ENCODE measurements around the gene PGM2L1. TPM values are rescaled to one million over a fixed set of nuclear protein-coding genes. Genes with fewer than 3 reads are reported as not detected.
A peak's percentile ranks its signal among the peaks of the same experiment; 100 is the strongest.

The PGM2L1 gene
- total and polyA plus RNA-seq, 4 experiments from 2014 or later = 4.8 to 11.2 (median 8.1) TPM

GRCh38 chr11:74384641-74385040 is 13.6 kb downstream of the PGM2L1 start:
- H3K36me3 ChIP-seq (ENCODE audit: insufficient read depth, low read length) = no peaks in the 10 kb centered on the region
- H3K4me3 ChIP-seq (ENCODE audit: low read length in 2 of 2) = no peak overlapping the region
- Mint-ChIP-seq H3K27me3 (no peaks in the 10 kb centered on the region), H3K27ac (no peak overlapping the region), H3K4me3 (no peak overlapping the region), H3K9me3 (no peaks in the 10 kb centered on the region), H3K36me3 (peaks cover 2 to 6% of the 10 kb centered on the region in 2 donors), H3K4me1 (peaks cover 8 to 15% (median 12%) of the 10 kb centered on the region in 4 donors)
- peaks cover 6% of the 10 kb centered on the region for H3K4me1 ChIP-seq (ENCODE audit: insufficient read depth, low read length)
- no peak for DNase-seq
- H3K27ac ChIP-seq (ENCODE audit: low read depth, low read length) = no peak overlapping the region
- H3K27me3 ChIP-seq (ENCODE audit: insufficient read depth, low read length) = no peaks in the 10 kb centered on the region
- intact Hi-C loops (cut with micrococcal nuclease) = loop anchor here (5.0 kb wide), 1 partner anchor 127 kb away; no protein-coding TSS in a partner anchor
- CTCF ChIA-PET (ENCODE audit: partially characterized antibody) = interaction anchor here (3.2 kb wide), 1 partner anchor 68 kb away, joined by 14 read pairs; no protein-coding TSS in a partner anchor
- POLR2A ChIA-PET (ENCODE audit: partially characterized antibody) = no interaction called here
- H3K9me3 ChIP-seq (ENCODE audit: control insufficient read depth in 1 of 2, low read length in 2 of 2) = no peaks in the 10 kb centered on the region

DNA sequence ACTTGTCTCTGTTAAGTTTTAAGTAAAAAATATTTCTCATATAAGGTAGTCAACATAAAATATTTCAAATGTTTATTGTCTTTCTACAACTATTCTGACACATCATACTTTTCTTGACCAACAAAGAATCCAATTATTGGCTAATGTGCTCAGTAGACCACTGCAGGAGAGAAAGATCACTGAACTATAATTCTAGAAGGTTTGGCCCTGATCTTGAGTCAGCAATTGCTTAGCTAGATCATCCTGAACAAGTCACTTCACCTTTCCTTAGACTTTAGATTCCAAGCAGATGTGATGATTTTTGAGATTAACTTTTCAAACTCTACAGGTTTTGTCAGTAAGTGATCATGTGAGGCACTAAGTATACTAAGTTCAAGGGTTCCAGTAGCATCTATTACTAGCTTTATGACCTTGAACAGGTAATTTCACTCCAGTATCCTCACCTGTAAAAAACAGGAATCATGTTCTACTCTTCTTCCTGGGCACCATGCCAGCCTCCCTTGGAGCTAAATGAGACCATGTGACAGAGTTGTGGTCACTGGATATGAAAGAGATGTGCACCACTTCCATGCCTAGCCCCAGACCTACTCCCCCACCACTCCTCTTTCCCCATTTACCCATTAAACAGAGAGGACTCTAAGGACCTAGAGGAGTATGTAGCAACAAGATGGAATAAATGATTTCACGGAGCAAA is 17.3 kb downstream of the PGM2L1 start:
- peak overlapping the region in 1 of 7 donors; percentile 24 for H3K27ac Mint-ChIP-seq
- H3K27me3 Mint-ChIP-seq = no peaks in the 10 kb centered on the region
- POLR2A ChIA-PET (ENCODE audit: partially characterized antibody) = interaction anchor here (0.9 kb wide), 1 partner anchor 16 kb away, joined by 3 read pairs; no protein-coding TSS in a partner anchor
- Histone ChIP-seq H3K36me3 (ENCODE audit: insufficient read depth, low read length) (no peaks in the 10 kb centered on the region), H3K4me3 (ENCODE audit: low read length in 2 of 2) (no peak overlapping the region), H3K27ac (ENCODE audit: low read depth, low read length) (no peak overlapping the region), H3K27me3 (ENCODE audit: insufficient read depth, low read length) (no peaks in the 10 kb centered on the region), H3K4me1 (ENCODE audit: insufficient read depth, low read length) (no peaks in the 10 kb centered on the region), H3K9me3 (ENCODE audit: control insufficient read depth in 1 of 2, low read length in 2 of 2) (no peaks in the 10 kb centered on the region)
- H3K36me3 Mint-ChIP-seq = peaks cover 2 to 3% of the 10 kb centered on the region in 2 donors
- peaks cover 0 to 7% (median 5%) of the 10 kb centered on the region in 4 donors for H3K4me1 Mint-ChIP-seq
- intact Hi-C loops (cut with micrococcal nuclease) = no loop called here
- no peak for DNase-seq
- no peaks in the 10 kb centered on the region for H3K9me3 Mint-ChIP-seq
- H3K4me3 Mint-ChIP-seq = no peak overlapping the region
- CTCF ChIA-PET (ENCODE audit: partially characterized antibody) = interaction anchor here (0.5 to 1.6 kb wide), 4 partner anchors 8 to 73 kb away, joined by 3 to 5 read pairs (median 5); no protein-coding TSS in a partner anchor

- H3K9me3 Mint-ChIP-seq = no peaks in the 10 kb centered on the region
- no peak overlapping the region for H3K4me3 Mint-ChIP-seq
- intact Hi-C loops (cut with micrococcal nuclease) = no loop called here
- DNase-seq = no peak
- CTCF ChIA-PET (ENCODE audit: partially characterized antibody) = interaction anchor here (1.0 kb wide), 1 partner anchor 13 kb away, joined by 3 read pairs; no protein-coding TSS in a partner anchor
- H3K4me1 ChIP-seq (ENCODE audit: insufficient read depth, low read length) = no peaks in the 10 kb centered on the region
- no peaks in the 10 kb centered on the region for H3K27me3 ChIP-seq (ENCODE audit: insufficient read depth, low read length)
- no peaks in the 10 kb centered on the region for H3K9me3 ChIP-seq (ENCODE audit: control insufficient read depth in 1 of 2, low read length in 2 of 2)
- no peak overlapping the region for H3K27ac Mint-ChIP-seq
- H3K36me3 Mint-ChIP-seq = peaks cover 8 to 17% of the 10 kb centered on the region in 2 donors
- no peak overlapping the region for H3K27ac ChIP-seq (ENCODE audit: low read depth, low read length)
- no peak overlapping the region for H3K4me3 ChIP-seq (ENCODE audit: low read length in 2 of 2)
- no peaks in the 10 kb centered on the region for H3K27me3 Mint-ChIP-seq
- no peaks in the 10 kb centered on the region for H3K36me3 ChIP-seq (ENCODE audit: insufficient read depth, low read length)
- POLR2A ChIA-PET (ENCODE audit: partially characterized antibody) = no interaction called here
- peaks cover 0 to 7% (median 5%) of the 10 kb centered on the region in 4 donors for H3K4me1 Mint-ChIP-seq
Observed at GRCh38 chr11:74377689-74378088, 20.5 kb downstream of the PGM2L1 start.

DNA sequence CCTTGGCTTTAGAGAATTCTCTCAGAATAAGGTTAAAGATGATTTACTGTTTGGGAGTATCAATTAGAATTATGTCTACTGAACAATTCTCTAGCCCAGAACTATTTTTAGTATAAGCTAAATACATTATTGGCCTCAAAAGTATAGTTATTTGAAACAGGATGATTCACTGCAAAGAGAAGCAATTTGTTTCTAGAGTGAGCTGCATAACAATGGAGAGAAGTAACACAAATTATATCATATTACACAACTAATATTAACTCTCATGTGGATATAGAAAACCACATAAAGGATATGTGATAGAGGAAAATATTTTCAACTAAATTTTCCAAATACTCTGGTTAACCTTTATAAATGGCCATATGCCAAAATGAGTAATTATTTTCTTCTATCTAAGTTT is 24.9 kb downstream of the PGM2L1 start:
- H3K27ac ChIP-seq (ENCODE audit: low read depth, low read length) = no peak overlapping the region
- intact Hi-C loops (cut with micrococcal nuclease) = no loop called here
- H3K27me3 ChIP-seq (ENCODE audit: insufficient read depth, low read length) = no peaks in the 10 kb centered on the region
- ChIA-PET CTCF (ENCODE audit: partially characterized antibody) (interaction anchor here (0.9 kb wide), 1 partner anchor 80 kb away, joined by 3 read pairs; no protein-coding TSS in a partner anchor), POLR2A (ENCODE audit: partially characterized antibody) (no interaction called here)
- Mint-ChIP-seq H3K36me3 (peaks cover 14 to 21% of the 10 kb centered on the region in 2 donors), H3K27me3 (no peaks in the 10 kb centered on the region), H3K4me1 (peaks cover 0 to 2% (median 0%) of the 10 kb centered on the region in 4 donors), H3K4me3 (no peak overlapping the region), H3K9me3 (no peaks in the 10 kb centered on the region), H3K27ac (no peak overlapping the region)
- no peaks in the 10 kb centered on the region for H3K4me1 ChIP-seq (ENCODE audit: insufficient read depth, low read length)
- H3K9me3 ChIP-seq (ENCODE audit: control insufficient read depth in 1 of 2, low read length in 2 of 2) = no peaks in the 10 kb centered on the region
- no peaks in the 10 kb centered on the region for H3K36me3 ChIP-seq (ENCODE audit: insufficient read depth, low read length)
- H3K4me3 ChIP-seq (ENCODE audit: low read length in 2 of 2) = no peak overlapping the region
- no peak for DNase-seq

- no peaks in the 10 kb centered on the region for H3K4me1 ChIP-seq (ENCODE audit: insufficient read depth, low read length)
- Mint-ChIP-seq H3K9me3 (no peaks in the 10 kb centered on the region), H3K27me3 (no peaks in the 10 kb centered on the region), H3K4me1 (no peaks in the 10 kb centered on the region), H3K27ac (peak overlapping the region in 1 of 7 donors; percentile 43), H3K4me3 (no peak overlapping the region), H3K36me3 (peaks cover 14 to 21% of the 10 kb centered on the region in 2 donors)
- DNase-seq = no peak
- POLR2A ChIA-PET (ENCODE audit: partially characterized antibody) = no interaction called here
- no peaks in the 10 kb centered on the region for H3K36me3 ChIP-seq (ENCODE audit: insufficient read depth, low read length)
- intact Hi-C loops (cut with micrococcal nuclease) = no loop called here
- no peaks in the 10 kb centered on the region for H3K27me3 ChIP-seq (ENCODE audit: insufficient read depth, low read length)
- CTCF ChIA-PET (ENCODE audit: partially characterized antibody) = interaction anchor here (0.7 to 1.3 kb wide), 3 partner anchors 15 to 78 kb away, joined by 3 to 4 read pairs (median 3); no protein-coding TSS in a partner anchor
- no peaks in the 10 kb centered on the region for H3K9me3 ChIP-seq (ENCODE audit: control insufficient read depth in 1 of 2, low read length in 2 of 2)
- H3K4me3 ChIP-seq (ENCODE audit: low read length in 2 of 2) = no peak overlapping the region
- no peak overlapping the region for H3K27ac ChIP-seq (ENCODE audit: low read depth, low read length)
Observed at GRCh38 chr11:74371269-74372052, 26.8 kb downstream of the PGM2L1 start.

DNA sequence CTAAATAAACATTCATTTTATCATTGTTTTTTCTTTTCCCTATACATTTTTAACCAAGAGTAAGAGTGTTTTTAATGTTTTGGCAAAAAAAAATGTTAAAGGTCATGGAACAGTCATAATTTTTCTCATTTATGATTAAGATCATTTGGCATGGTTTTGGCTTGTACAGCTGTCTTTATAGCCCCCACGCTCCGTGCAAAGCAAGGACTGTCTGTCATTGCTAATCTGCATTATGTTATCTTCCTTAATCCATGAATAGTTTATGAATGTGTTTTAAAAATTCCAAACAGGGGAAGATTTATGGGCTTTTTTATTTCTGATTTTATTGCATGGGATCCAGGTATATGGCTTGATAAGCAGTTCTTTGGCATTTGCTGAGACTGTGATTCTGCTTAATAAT is 28.1 kb downstream of the PGM2L1 start:
- POLR2A ChIA-PET (ENCODE audit: partially characterized antibody) = no interaction called here
- Mint-ChIP-seq H3K9me3 (no peaks in the 10 kb centered on the region), H3K4me3 (no peak overlapping the region), H3K4me1 (no peaks in the 10 kb centered on the region), H3K36me3 (peaks cover 14 to 21% of the 10 kb centered on the region in 2 donors), H3K27me3 (no peaks in the 10 kb centered on the region), H3K27ac (peak overlapping the region in 1 of 7 donors; percentile 3)
- no peak for DNase-seq
- intact Hi-C loops (cut with micrococcal nuclease) = no loop called here
- Histone ChIP-seq H3K4me3 (ENCODE audit: low read length in 2 of 2) (no peak overlapping the region), H3K9me3 (ENCODE audit: control insufficient read depth in 1 of 2, low read length in 2 of 2) (no peaks in the 10 kb centered on the region), H3K27ac (ENCODE audit: low read depth, low read length) (no peak overlapping the region), H3K36me3 (ENCODE audit: insufficient read depth, low read length) (no peaks in the 10 kb centered on the region), H3K27me3 (ENCODE audit: insufficient read depth, low read length) (no peaks in the 10 kb centered on the region), H3K4me1 (ENCODE audit: insufficient read depth, low read length) (no peaks in the 10 kb centered on the region)
- CTCF ChIA-PET (ENCODE audit: partially characterized antibody) = interaction anchor here (1.2 kb wide), 1 partner anchor 19 kb away, joined by 3 read pairs; no protein-coding TSS in a partner anchor

- no peaks in the 10 kb centered on the region for H3K36me3 ChIP-seq (ENCODE audit: insufficient read depth, low read length)
- no peak overlapping the region for H3K27ac ChIP-seq (ENCODE audit: low read depth, low read length)
- ChIA-PET POLR2A (ENCODE audit: partially characterized antibody) (no interaction called here), CTCF (ENCODE audit: partially characterized antibody) (no interaction called here)
- intact Hi-C loops (cut with micrococcal nuclease) = no loop called here
- Mint-ChIP-seq H3K4me1 (no peaks in the 10 kb centered on the region), H3K9me3 (no peaks in the 10 kb centered on the region), H3K36me3 (peaks cover 12 to 14% of the 10 kb centered on the region in 2 donors), H3K27me3 (no peaks in the 10 kb centered on the region), H3K4me3 (no peak overlapping the region), H3K27ac (no peak overlapping the region)
- DNase-seq = no peak
- no peaks in the 10 kb centered on the region for H3K4me1 ChIP-seq (ENCODE audit: insufficient read depth, low read length)
- H3K9me3 ChIP-seq (ENCODE audit: control insufficient read depth in 1 of 2, low read length in 2 of 2) = no peaks in the 10 kb centered on the region
- no peak overlapping the region for H3K4me3 ChIP-seq (ENCODE audit: low read length in 2 of 2)
- no peaks in the 10 kb centered on the region for H3K27me3 ChIP-seq (ENCODE audit: insufficient read depth, low read length)
Observed at GRCh38 chr11:74367881-74368280, 30.4 kb downstream of the PGM2L1 start.
